Activated T-helper 1 cell treated with anti-CD3 and anti-CD28 coated beads, Interleukin-12 subunit alpha, Interleukin-12 subunit beta, Interleukin-2, Interleukin-4 antibody, amounts not matched to agents 30 ng/mL and 10 ng/mL and 1 ng/mL, durations not matched to agents 14 hours and 24 hours and 36 hours (primary cell): ENCODE data around the gene MAPT. TPM values are rescaled to one million over a fixed set of nuclear protein-coding genes. Genes with fewer than 3 reads are reported as not detected.

ENCODE experiments used
- DNase-seq: peaks from one replicate; pipeline ENCODE4 v3.0.0; 2021; ENCODE audit warnings: low spot score
- H3K27ac Mint-ChIP-seq: one replicate; pipeline ENCODE4 v1.8.0; 2021; ENCODE audit warnings: mild to moderate bottlenecking, mixed read lengths
- H3K27me3 Mint-ChIP-seq: one replicate; pipeline ENCODE4 v1.8.0; 2022; ENCODE audit warnings: mild to moderate bottlenecking, moderate library complexity, mixed read lengths; ENCODE audit not compliant: insufficient read depth
- H3K36me3 Mint-ChIP-seq: one replicate; pipeline ENCODE4 v1.8.0; 2021; ENCODE audit warnings: low read depth, mixed read lengths
- H3K4me1 Mint-ChIP-seq: one replicate; pipeline ENCODE4 v1.8.0; 2021; ENCODE audit warnings: low read depth, mixed read lengths
- H3K4me3 Mint-ChIP-seq: one replicate; pipeline ENCODE4 v1.8.0; 2021; ENCODE audit warnings: mild to moderate bottlenecking, moderate library complexity, mixed read lengths
- H3K9me3 Mint-ChIP-seq: one replicate; pipeline ENCODE4 v1.8.0; 2021; ENCODE audit warnings: mixed read lengths
- intact Hi-C: fragments of 100-400 bp; cut with micrococcal nuclease; formaldehyde crosslinking; loops from one replicate; pipeline ENCODE4 v1.15.1; 2024
- total RNA-seq: library from RNA; stranded (reverse); gene quantifications from 2 replicates; pipeline ENCODE4 v1.2.3, GENCODE V29; 2022

Gene MAPT
- total RNA-seq, 1 donor from 2014 or later = 1.1 TPM

DNA sequence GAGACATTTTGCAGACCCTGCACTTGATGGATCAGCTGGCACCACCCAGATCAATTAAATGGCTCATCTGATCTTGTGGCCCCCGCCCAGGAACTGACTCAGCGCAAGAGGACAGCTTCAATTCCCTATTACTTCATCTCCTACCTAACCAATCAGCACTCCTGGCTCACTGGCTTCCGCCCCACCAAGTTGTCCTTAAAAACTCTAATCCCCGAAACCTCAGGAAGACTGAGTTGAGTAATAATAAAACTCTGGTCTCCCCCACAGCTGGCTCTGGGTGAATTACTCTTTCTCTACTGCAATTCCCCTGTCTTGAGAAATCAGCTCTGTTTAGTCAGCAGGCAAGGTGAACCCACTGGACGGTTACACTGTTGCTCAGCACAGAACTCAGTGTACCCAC lies 26.1 kb upstream of the MAPT start:
- no peak overlapping the region for H3K4me3 Mint-ChIP-seq
- H3K27me3 Mint-ChIP-seq = no peaks in the 10 kb centered on the region
- no peak overlapping the region for H3K27ac Mint-ChIP-seq

DNA sequence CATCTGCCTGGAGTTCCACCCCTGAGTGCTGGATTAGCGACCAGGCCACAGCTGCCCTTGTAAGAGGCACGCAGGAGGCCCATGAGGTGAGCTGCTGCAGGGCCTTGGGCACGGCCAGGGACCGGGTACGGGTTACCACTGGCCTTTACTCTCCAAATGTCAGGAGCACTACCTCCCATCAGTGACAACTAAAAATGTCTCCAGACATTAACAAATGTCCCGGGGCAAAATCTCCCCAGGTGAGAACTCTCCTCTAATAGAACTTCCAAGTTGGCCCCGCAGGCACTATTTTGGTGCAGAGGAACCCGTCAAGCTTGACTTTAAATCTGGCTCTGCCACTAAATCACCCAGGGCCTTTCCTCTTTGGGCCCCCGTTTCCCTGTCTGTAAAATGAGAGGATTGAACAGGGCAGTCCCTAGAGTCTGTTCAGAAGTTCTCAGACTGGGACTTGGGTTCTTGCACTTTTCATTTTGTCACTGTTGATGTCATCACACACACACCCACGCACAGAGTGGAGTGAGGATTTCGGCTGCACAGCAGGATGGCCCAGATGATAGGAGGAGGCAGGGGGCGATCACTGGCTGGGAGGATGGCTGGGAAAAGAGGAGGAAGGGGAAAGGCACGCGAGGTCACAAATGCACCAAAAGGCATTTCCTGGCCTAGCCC lies 24.5 kb upstream of the MAPT start:
- H3K9me3 Mint-ChIP-seq = no peaks in the 10 kb centered on the region
- no peak overlapping the region for H3K27ac Mint-ChIP-seq
- H3K27me3 Mint-ChIP-seq = peaks cover 3% of the 10 kb centered on the region
- H3K4me3 Mint-ChIP-seq = no peak overlapping the region
- no peak for DNase-seq
- intact Hi-C loops = no loop called here
- H3K4me1 Mint-ChIP-seq = peaks cover 10% of the 10 kb centered on the region
- no peaks in the 10 kb centered on the region for H3K36me3 Mint-ChIP-seq

More for the DNA sequence above, 26.1 kb upstream of the MAPT start:
- intact Hi-C loops = no loop called here
- H3K9me3 Mint-ChIP-seq = no peaks in the 10 kb centered on the region
- peaks cover 13% of the 10 kb centered on the region for H3K4me1 Mint-ChIP-seq
- DNase-seq = no peak
- H3K36me3 Mint-ChIP-seq = no peaks in the 10 kb centered on the region

- intact Hi-C loops = no loop called here
- no peaks in the 10 kb centered on the region for H3K36me3 Mint-ChIP-seq
- peaks cover 10% of the 10 kb centered on the region for H3K4me1 Mint-ChIP-seq
- H3K9me3 Mint-ChIP-seq = no peaks in the 10 kb centered on the region
- no peak for DNase-seq
- no peak overlapping the region for H3K27ac Mint-ChIP-seq
- H3K4me3 Mint-ChIP-seq = no peak overlapping the region
- H3K27me3 Mint-ChIP-seq = peaks cover 4% of the 10 kb centered on the region
Observed at GRCh38 chr17:45870342-45870974, 23.9 kb upstream of the MAPT start.

DNA sequence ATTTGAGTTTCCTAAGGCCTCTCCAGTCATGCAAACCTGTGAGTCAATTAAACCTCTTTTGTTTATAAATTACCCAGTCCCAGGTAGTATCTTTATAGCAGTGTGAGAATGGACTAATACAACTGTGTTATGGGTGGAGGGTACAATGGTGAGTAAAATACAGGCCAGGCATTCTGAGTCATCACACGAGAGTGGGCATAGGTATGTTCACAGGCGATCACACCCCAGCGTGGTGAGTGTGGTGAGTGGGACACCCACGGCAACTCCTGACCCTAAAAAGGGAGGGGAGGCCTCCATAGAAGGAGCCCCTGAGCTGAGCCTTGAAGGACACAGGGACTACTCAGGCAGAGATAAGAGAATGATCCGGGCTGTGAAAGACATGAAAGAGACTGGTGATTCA lies 22.6 kb upstream of the MAPT start:
- intact Hi-C loops = no loop called here
- H3K4me3 Mint-ChIP-seq = no peak overlapping the region
- H3K27ac Mint-ChIP-seq = no peak overlapping the region
- peaks cover 8% of the 10 kb centered on the region for H3K27me3 Mint-ChIP-seq
- H3K9me3 Mint-ChIP-seq = no peaks in the 10 kb centered on the region
- peaks cover 10% of the 10 kb centered on the region for H3K4me1 Mint-ChIP-seq
- H3K36me3 Mint-ChIP-seq = no peaks in the 10 kb centered on the region
- DNase-seq = no peak

DNA sequence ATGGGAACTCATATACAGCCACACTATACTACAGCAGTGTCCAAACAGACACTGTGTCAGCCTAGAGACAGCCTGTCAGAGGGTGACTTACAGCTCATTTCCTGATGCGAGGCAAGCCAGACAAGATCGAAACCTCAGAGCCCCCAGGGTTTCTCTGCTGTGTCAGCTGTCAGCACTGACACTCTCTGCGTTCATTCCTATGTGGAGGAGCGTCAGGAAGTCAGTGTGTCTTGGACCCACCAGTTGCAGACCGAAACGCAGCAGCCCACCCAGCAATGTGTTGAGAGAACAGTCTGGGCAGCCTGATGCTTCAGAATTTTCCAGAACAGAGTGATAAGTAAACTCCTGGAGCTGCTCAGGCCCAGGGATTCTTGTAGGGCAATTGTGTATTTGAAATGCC lies 20.6 kb upstream of the MAPT start:
- Mint-ChIP-seq H3K4me1 (peaks cover 10% of the 10 kb centered on the region), H3K27me3 (peaks cover 11% of the 10 kb centered on the region), H3K4me3 (peak overlapping the region; percentile 62), H3K36me3 (no peaks in the 10 kb centered on the region), H3K9me3 (no peaks in the 10 kb centered on the region), H3K27ac (no peak overlapping the region)
- peak; percentile 21 for DNase-seq
- intact Hi-C loops = no loop called here

- Mint-ChIP-seq H3K4me3 (no peak overlapping the region), H3K27ac (no peak overlapping the region), H3K4me1 (peaks cover 10% of the 10 kb centered on the region), H3K9me3 (no peaks in the 10 kb centered on the region), H3K36me3 (no peaks in the 10 kb centered on the region), H3K27me3 (peaks cover 13% of the 10 kb centered on the region)
- no peak for DNase-seq
- intact Hi-C loops = no loop called here
Observed at GRCh38 chr17:45874151-45874550, 20.2 kb upstream of the MAPT start.

DNA sequence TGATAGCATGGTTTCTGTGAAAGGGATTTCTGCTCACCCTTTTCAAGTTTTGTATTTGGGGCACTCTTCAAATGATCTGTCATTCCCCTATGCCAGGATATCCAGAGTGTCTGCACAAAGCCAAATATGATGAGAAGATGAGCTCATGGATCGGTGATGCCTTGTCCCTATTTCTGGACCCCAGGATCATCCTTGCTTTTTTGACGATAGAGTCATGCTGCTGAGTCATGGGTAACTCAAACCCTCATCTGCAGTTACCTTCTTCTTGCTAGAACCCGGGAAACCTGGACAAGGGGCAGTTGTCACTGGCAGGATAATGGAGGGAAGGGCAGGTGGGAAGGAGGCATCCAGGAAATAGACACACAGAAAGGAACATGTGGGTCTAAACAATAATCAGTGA lies 17.8 kb upstream of the MAPT start:
- Mint-ChIP-seq H3K9me3 (no peaks in the 10 kb centered on the region), H3K27ac (no peak overlapping the region), H3K36me3 (no peaks in the 10 kb centered on the region), H3K4me1 (peaks cover 10% of the 10 kb centered on the region), H3K27me3 (peaks cover 13% of the 10 kb centered on the region), H3K4me3 (no peak overlapping the region)
- intact Hi-C loops = no loop called here
- DNase-seq = no peak

DNA sequence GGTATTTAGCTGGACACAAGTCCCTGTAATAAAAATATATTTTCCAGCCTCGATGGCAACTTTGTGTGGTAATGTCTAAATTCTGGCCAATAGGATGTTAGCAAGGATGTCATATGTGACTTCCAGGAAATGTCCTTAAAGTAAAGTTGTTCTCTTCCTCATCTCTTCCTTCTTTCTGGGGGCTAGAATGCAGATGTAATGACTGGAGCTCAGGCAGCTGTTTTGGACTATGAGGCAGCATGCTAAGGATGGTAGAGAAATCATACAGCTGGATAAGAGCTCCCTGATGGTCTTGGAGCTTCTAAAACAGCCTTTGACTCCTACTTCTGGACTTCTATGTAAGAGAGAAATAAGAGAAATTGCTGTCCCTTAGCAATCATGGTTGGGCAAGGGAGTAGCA lies 16.9 kb upstream of the MAPT start:
- intact Hi-C loops = no loop called here
- Mint-ChIP-seq H3K27ac (no peak overlapping the region), H3K9me3 (no peaks in the 10 kb centered on the region), H3K4me1 (peaks cover 12% of the 10 kb centered on the region), H3K4me3 (no peak overlapping the region), H3K27me3 (peaks cover 13% of the 10 kb centered on the region), H3K36me3 (no peaks in the 10 kb centered on the region)
- no peak for DNase-seq

DNA sequence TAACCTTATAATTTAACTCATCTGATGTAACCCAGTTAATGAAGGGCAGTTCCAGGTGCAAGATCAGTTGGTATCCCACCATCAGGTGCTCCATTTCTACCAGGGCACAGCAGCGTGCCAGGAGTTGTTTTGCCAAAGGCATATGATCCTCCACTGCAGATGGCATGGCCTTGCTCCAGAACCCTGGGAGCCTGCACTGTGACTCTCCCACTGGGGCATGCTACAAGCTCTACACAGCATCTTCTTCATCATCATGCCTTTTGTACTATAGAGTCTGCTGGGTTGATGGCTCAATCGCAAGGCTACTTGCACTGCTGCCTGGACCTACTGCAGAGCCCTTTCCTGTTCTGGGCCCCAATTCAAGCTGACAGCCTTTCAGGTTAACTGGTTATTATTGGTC lies 11.3 kb upstream of the MAPT start:
- H3K9me3 Mint-ChIP-seq = no peaks in the 10 kb centered on the region
- H3K4me3 Mint-ChIP-seq = no peak overlapping the region
- H3K36me3 Mint-ChIP-seq = no peaks in the 10 kb centered on the region
- intact Hi-C loops = no loop called here
- peaks cover 5% of the 10 kb centered on the region for H3K4me1 Mint-ChIP-seq
- peaks cover 12% of the 10 kb centered on the region for H3K27me3 Mint-ChIP-seq
- no peak for DNase-seq
- H3K27ac Mint-ChIP-seq = no peak overlapping the region

DNA sequence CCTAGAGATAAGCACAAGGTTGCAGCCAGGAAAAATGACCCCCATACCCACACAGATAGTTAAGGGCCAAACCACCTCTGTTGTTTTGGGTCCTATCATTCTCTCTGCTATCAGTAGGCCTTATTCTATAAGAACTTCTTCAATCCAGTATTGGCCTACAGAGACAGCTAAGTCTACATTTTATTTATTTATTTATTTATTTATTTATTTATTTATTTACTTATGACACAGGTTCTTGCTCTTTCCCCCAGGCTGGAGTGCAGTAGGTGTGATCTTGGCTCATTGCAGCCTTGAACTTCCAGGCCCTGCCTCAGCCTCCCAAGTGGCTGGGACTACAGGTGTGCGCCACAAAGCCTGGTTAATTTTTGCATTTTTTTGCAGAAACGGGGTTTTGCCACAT lies 7.5 kb upstream of the MAPT start:
- Mint-ChIP-seq H3K27ac (no peak overlapping the region), H3K36me3 (no peaks in the 10 kb centered on the region), H3K9me3 (no peaks in the 10 kb centered on the region), H3K4me3 (no peak overlapping the region), H3K27me3 (peaks cover 24% of the 10 kb centered on the region), H3K4me1 (peaks cover 5% of the 10 kb centered on the region)
- no peak for DNase-seq
- intact Hi-C loops = no loop called here

- Mint-ChIP-seq H3K4me3 (no peak overlapping the region), H3K27ac (no peak overlapping the region), H3K9me3 (no peaks in the 10 kb centered on the region), H3K4me1 (no peaks in the 10 kb centered on the region), H3K36me3 (no peaks in the 10 kb centered on the region), H3K27me3 (peaks cover 34% of the 10 kb centered on the region)
- no peak for DNase-seq
- intact Hi-C loops = no loop called here
Observed at GRCh38 chr17:45888392-45888791, 6.0 kb upstream of the MAPT start.

- DNase-seq = no peak
- intact Hi-C loops = no loop called here
- Mint-ChIP-seq H3K27me3 (peaks cover 36% of the 10 kb centered on the region), H3K4me3 (no peak overlapping the region), H3K36me3 (no peaks in the 10 kb centered on the region), H3K4me1 (peaks cover 5% of the 10 kb centered on the region), H3K9me3 (no peaks in the 10 kb centered on the region), H3K27ac (no peak overlapping the region)
Observed at GRCh38 chr17:45889579-45889978, 4.8 kb upstream of the MAPT start.

- H3K4me3 Mint-ChIP-seq = peak overlapping the region; percentile 73
- H3K27me3 Mint-ChIP-seq = peaks cover 53% of the 10 kb centered on the region
- H3K4me1 Mint-ChIP-seq = peaks cover 5% of the 10 kb centered on the region
- no peak for DNase-seq
- peak overlapping the region; percentile 9 for H3K27ac Mint-ChIP-seq
- intact Hi-C loops = loop anchor here (5.0 to 10.0 kb wide), 2 partner anchors 106 to 371 kb away; no protein-coding TSS in a partner anchor
- H3K9me3 Mint-ChIP-seq = no peaks in the 10 kb centered on the region
- no peaks in the 10 kb centered on the region for H3K36me3 Mint-ChIP-seq
Observed at GRCh38 chr17:45893725-45894021, 681 bp upstream of the MAPT start.
